Activated T-helper 1 cell treated with Interleukin-2 at 50 U/mL for 16 hours (primary cell): ENCODE results near the gene KCNIP3.
"Not testable (repeated sequence)": the region's sequence is repeated elsewhere in the genome, so short reads cannot be mapped to it uniquely, and the experiment has no call there.

Source experiments
- DNase-seq: peaks from one replicate; pipeline ENCODE4 v3.0.0-alpha.2; 2020; ENCODE audit warnings: low read depth

Gene KCNIP3

GRCh38 chr2:95348609-95349567 lies 51.7 kb downstream of the KCNIP3 start:
- DNase-seq: no peak

DNA sequence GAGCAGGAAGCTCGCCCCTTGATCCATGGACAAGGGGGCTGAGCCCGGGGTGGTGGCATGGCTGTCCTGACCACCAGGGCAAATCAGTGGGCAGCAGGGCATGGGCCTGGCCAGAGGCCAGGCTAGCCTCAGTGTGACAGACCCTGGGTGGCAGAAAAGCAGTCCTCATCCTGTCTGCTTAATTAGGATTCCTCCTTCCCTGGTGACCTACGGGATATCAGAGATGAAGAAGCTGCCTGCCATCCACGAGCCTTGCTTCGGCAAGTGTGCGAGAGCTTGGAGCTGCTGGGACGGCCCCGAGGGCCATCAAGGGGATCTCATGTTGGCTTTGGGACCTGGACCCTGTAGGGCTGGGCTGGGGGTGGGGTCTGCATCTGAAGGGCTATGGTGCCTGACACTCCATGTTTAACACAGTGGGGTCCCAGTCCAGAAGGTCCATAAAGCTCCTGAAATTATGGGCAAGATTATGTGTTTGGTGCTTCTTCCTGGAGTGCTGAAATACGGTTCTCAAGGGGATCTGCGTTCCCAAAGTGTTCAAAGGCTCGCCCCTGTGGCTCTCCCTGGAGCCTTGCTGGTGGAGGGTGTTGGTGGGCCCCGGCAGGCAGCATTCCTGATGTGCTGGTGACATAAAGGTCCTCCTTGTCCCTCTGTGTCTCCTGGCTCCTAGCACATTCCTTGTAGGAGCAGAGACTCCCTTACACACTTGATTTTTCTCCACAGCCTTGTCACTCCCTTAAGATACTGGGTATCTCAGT lies 52.6 kb downstream of the KCNIP3 start:
- no peak for DNase-seq

- no peak for DNase-seq
Observed at GRCh38 chr2:95350368-95350767, 53.2 kb downstream of the KCNIP3 start.

DNA sequence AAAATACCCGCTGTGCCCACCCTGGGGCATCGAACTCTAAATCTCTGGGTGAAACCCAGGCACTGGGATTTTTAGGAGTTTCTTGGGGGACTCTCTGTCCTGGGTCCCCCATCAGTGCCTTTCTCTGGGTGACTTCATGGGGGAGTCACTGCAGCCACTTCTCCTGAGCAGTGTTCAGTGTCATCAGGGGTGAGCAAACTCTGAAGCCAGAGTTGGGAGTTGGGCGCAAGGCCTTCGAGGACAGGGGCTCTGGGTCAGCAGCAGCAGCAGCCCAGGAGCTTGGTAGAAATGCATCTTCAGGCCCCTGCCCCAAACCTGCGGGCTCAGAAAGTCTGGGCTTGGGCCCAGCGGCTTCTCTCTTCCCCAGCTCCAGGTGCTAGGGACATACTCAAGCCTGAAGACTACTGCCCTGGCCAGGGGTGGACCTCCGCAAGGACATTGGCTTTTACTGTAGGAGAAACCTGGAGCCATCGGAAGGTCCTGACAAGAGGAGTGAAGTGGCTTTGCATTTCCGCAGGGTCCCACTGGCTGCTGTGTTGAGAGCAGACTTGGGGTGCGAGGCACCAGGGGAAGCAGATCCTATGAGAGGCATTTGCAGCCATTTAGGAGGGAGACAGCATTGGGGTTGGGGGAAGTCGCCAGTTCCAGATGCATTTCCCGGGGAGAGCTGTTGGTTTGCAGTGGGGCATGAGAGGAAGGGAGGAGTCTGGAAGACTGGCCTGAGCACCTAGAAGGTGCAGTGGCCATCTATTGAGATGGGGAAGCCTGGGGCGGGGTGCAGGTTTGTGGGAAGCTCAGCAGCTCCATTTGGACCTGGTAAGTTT lies 53.8 kb downstream of the KCNIP3 start:
- DNase-seq: no peak

GRCh38 chr2:95351598-95351915 lies 54.4 kb downstream of the KCNIP3 start:
- DNase-seq: no peak

DNA sequence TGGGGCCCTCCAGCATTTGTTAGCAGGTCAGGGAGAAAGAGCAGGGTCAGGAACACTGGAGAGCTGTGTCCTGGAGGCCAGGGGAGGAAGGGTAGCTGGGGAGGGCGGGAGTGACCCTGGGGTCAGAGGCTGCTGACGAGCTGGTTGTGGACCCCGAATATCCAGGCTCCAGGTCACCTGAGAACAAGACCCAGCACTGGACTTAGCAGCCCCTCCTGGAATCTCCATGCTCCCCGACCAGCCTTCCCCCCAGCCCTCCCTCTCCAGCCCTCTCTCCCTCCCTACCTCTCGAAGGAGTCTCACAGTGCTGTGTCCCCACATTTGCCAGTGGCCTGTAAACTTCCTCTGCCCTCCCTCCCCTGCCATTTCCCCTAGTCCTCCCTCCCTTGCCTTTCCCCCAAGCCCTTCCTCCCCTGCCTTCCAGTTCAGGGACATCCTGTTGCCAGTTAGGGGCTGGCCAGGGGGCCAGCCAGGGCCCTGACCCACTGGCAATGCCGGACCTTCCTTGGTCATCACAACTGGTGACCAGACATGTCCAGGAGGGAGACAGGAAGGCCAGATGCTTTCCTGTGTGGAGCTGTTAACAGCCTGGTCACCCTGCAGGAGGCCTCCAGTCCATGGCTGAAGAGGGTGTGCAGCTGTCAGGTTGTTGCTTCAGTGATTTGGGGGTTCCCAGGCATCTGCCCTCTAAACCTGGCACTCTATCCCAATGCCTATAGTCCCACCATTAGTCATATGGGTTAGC lies 55.3 kb downstream of the KCNIP3 start:
- DNase-seq: no peak

- DNase-seq: no peak
Observed at GRCh38 chr2:95353055-95353575, 56.0 kb downstream of the KCNIP3 start.

DNA sequence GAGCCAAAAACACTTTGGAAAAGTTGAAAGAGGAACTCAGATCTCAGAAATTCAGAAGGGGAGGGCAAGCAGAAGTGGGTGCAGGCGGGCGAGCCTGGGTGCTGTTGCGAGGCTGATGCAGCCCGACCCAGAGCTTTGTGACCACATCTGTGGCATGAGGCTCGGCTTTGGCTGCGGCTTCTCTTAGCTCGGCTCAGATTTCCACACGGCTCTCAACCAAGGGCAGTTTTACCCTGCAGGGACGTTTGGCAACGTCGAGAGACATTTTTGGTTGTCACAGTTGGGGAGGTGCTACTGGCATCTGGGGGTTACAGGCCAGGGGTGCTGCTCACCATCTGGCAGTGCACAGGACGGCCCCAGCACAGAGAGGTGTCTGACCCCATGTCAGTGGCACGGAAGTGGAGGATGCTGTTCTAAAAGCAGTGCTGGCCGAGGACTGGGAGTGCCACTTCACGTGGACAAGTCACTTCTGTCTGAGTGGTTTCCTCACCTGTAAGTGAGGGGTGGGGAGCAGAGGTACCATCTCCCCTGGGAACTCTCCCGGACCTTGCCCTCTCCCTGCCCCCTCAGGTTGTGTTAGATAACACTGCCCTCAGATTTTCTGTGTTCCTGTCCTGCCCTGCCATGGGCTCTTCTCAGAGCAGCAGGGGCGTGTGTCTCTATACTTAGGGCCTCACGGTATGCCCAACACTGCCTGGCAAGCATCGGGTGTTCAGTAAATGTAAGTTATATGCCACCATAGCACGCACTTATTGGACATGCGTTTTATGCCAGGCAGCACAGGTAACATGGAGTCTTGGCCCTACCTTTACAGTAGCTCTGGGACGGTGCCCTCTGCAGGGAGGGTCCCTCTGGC lies 56.7 kb downstream of the KCNIP3 start:
- no peak for DNase-seq

DNA sequence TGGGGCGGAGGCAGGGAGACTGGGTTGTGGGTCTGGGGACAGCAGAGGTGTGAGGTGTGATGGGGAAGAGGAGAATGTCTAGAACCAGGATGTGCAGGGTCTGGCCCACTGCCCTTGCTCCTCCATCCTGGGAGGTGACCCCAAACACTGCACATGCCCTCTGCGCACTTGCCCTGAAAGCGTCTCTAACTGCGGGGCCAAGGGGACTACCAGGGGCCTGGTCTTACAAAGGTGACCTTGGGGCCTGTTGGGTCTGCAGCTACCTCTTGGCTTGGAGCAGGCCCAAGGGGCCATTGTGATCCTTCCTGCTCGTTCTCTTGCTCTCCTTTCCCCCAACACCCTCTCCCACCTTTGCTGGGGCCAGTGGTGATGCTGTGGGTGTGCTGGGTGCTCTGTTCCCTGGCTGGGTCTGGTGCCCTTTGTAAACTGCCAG lies 57.3 kb downstream of the KCNIP3 start:
- no peak for DNase-seq

- no peak for DNase-seq
Observed at GRCh38 chr2:95354925-95355324, 57.8 kb downstream of the KCNIP3 start.

- DNase-seq: not testable (repeated sequence)
Observed at GRCh38 chr2:95355486-95355885, 58.3 kb downstream of the KCNIP3 start.

DNA sequence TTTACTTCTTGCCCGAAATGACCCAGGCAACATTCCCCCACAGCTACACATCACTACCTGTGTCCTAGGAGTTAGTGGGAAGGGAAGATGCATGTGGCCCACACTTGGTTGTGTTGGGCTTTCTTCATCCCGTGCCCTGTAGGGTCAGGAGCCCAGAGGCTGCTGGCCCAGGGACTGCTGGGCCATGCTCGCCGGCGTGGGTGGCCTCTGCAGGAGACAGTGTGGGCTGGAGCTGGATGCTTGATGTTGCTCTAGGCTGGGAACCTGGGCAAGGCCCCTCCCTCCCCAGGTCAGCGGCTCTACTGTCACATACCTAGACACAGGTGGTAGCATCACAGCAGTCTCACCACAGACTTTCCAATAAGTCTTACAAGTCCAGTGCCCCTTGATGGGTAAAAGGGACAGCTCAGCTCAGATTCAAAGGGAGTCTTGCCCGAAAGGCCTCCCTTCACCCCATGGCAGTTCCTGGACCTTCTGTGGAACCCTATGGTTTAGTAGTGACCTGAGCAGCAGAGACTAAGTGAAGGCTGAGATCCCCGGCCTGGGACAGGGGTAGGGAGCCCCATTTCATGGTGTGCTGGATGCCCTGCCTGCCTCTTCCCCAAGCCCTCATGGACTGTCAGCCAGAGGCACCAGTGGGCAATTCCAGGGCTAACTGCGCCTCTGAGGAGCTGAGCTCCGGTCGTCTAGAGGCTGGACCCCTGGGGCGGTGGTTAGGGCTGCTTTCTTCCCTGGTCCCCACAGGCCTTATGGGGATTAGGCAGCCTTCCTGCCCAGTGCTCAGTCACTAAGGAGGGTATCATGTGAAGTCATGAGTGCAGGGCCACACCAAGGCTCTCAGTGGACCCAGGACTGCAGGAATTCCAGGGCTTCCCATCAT lies 59.9 kb downstream of the KCNIP3 start:
- DNase-seq: no peak

- no peak for DNase-seq
Observed at GRCh38 chr2:95357717-95358280, 60.7 kb downstream of the KCNIP3 start.

GRCh38 chr2:95359031-95359430 lies 61.9 kb downstream of the KCNIP3 start:
- no peak for DNase-seq

DNA sequence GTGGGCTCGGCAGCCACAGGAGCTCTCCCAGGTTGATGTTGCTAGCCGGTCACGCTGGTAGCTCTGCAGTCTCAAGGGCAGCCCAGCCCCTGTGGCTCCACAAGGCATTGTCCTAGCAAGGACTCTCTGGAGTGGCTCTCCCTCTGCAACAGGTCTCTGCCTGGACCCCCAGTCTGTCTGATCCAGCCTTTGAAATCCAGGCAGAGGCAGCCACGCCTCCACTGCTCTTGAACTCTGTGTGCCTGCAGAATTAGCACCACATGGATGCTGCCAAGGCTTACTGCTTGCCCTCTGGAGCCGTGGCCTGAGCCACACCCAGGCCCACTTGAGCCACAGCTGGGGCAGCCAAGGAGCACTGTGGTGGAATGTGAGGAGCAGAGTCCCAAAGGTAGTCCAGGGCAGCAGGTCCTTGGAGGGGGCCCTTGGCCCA lies 62.4 kb downstream of the KCNIP3 start:
- DNase-seq: no peak

GRCh38 chr2:95361216-95361980 lies 64.3 kb downstream of the KCNIP3 start:
- DNase-seq: no peak

DNA sequence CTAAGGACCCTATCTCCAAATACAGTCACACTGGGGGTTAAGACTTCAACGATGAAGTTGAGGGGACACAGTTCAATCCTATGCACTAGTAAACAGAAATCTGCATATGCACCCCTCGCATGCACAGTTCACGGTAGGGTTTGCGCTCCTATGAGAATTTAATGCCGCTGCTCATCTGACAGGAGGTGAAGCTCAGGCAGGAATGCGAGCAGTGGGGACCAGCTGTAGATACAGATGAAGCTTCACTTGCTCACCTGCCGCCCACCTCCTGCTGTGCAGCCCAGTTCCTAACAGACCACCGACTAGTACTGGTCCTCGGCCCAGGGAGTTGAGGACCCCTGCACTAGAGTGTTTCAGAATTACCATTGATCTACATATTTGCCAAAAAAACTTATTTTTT lies 65.3 kb downstream of the KCNIP3 start:
- DNase-seq: no peak

GRCh38 chr2:95366514-95366913 lies 69.4 kb downstream of the KCNIP3 start:
- no peak for DNase-seq
